ENCODE results near the gene PDLIM7. TPM values are rescaled to one million over a fixed set of nuclear protein-coding genes. Genes with fewer than 3 reads are reported as not detected.

Gene PDLIM7
- total RNA-seq, 4 donors from 2014 or later: 316 to 1,085 (median 575) TPM

DNA sequence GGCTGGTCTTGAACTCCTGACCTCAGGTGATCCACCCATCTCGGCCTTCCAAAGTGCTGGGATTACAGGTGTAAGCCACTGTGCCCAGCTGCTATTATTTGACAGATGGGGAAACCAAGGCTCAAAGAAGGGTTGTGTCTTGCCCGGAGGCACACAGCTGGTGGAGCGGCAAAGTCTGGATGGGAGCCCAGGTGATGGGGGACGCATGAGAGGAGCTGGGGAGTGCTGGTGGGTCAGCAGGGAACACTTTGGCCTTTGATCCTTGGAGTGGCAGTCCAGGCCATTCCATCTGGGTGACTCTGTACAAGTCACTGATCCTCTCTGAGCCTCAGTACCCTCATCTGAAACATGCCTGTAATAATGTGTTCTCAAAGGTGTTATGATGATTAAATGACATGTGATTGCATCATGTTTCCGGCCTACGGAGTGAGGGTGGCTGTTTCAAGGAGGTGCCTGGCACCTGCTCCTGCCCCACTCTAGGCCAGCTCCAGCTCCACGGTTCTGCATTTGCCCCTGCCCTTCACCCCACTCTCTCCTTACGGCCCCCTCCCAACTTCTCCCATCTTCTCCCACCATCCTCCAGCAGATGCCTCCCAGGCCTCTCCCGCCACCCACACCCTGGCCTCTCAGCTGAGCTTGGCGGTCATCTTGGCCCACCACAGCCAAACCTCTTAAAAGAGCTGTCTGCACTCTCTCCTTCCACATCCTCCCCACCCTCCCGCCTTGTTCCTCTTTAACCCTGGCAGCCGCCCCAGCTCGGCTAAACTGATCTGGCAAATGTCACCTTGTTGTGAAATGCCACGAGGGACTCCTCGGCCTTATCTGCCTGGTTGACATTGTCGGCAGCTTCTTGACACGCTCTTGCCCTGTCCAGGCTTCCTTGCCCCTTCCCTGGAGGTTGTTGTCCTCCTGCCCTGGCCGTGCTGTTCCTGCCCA, 18.4 kb downstream of the PDLIM7 start:
- no peak for TF ChIP-seq EP300 (IDR thresholded peaks at IDR 0.05)
- TF ChIP-seq, protein P1, sequence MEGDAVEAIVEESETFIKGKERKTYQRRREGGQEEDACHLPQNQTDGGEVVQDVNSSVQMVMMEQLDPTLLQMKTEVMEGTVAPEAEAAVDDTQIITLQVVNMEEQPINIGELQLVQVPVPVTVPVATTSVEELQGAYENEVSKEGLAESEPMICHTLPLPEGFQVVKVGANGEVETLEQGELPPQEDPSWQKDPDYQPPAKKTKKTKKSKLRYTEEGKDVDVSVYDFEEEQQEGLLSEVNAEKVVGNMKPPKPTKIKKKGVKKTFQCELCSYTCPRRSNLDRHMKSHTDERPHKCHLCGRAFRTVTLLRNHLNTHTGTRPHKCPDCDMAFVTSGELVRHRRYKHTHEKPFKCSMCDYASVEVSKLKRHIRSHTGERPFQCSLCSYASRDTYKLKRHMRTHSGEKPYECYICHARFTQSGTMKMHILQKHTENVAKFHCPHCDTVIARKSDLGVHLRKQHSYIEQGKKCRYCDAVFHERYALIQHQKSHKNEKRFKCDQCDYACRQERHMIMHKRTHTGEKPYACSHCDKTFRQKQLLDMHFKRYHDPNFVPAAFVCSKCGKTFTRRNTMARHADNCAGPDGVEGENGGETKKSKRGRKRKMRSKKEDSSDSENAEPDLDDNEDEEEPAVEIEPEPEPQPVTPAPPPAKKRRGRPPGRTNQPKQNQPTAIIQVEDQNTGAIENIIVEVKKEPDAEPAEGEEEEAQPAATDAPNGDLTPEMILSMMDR (IDR thresholded peaks at IDR 0.05): no peak
- TF ChIP-seq POLR2AphosphoS5 (IDR thresholded peaks at IDR 0.05): peak; percentile 19 to 71
- no peak for TF ChIP-seq POLR2A (IDR thresholded peaks at IDR 0.05; ENCODE audit: low read depth)
- no peaks in the 10 kb centered on the region for H3K9me3 ChIP-seq
- intact Hi-C loops (cut with DNase I): no loop called here
- 24% methylated on average over 17 of the region's 18 CpGs for WGBS
- H3K27ac ChIP-seq (replicated peaks in 1 of 4): peak overlapping the region; percentile 89 to 96 (median 94)
- peaks cover 38 to 100% (median 99%) of the 10 kb centered on the region in 4 donors for H3K4me1 ChIP-seq
- no peaks in the 10 kb centered on the region for H3K27me3 ChIP-seq
- DNase-seq (ENCODE audit: extremely low spot score): peak; percentile 97
- peaks cover 14 to 30% (median 20%) of the 10 kb centered on the region in 4 donors for H3K36me3 ChIP-seq
- H3K4me3 ChIP-seq: no peak overlapping the region

DNA sequence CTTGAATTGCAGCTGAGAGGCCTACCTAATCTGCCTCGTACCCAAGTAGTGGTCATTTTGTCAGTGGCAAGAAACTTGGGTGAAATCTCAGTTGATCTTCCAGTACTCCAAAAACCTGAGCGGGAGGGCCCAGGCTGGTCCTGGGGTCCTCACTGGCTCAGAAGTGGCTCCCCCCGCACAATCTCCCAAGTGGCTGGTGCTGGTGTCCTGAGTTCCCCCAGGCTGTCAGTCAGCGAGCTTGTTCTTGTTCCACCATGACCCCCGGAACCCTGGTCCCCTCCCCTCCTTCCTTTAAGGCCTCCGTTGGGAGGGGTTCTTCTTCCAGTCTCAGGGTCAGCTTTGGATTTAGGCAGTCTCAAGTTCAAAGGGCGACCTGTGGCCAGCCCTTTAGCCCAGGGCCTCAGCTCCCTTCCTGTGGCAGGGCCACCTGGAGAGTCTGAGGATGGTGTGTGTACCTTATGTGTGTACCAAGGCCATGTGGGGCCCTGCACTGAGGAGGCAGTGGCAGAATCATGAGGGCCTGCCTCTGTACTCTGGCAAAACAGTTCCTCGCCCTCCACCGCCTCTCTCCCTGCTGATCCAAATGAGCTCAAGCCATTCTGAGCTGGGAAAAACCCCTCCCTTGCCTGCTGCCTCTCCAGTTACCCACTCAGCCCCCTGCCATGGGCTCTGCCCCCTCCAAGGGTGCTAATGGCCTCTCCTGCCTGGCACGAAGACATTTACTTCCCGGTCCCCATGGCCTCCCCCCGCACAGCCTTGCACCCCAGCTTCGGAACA, 19.5 kb downstream of the PDLIM7 start:
- H3K36me3 ChIP-seq: peaks cover 5 to 19% (median 9%) of the 10 kb centered on the region in 4 donors
- no peak overlapping the region for H3K4me3 ChIP-seq
- WGBS: 85% methylated on average over 13 of the region's 13 CpGs
- H3K4me1 ChIP-seq: peaks cover 40 to 98% (median 94%) of the 10 kb centered on the region in 4 donors
- no peaks in the 10 kb centered on the region for H3K9me3 ChIP-seq
- intact Hi-C loops (cut with DNase I): no loop called here
- peak overlapping the region; percentile 89 to 96 (median 94) for H3K27ac ChIP-seq (replicated peaks in 1 of 4)
- no peaks in the 10 kb centered on the region for H3K27me3 ChIP-seq
- peak in 1 of 2 donors; percentile 6 for TF ChIP-seq POLR2AphosphoS5 (IDR thresholded peaks at IDR 0.05)
- TF ChIP-seq EP300 (IDR thresholded peaks at IDR 0.05): no peak
- DNase-seq (ENCODE audit: extremely low spot score): no peak

DNA sequence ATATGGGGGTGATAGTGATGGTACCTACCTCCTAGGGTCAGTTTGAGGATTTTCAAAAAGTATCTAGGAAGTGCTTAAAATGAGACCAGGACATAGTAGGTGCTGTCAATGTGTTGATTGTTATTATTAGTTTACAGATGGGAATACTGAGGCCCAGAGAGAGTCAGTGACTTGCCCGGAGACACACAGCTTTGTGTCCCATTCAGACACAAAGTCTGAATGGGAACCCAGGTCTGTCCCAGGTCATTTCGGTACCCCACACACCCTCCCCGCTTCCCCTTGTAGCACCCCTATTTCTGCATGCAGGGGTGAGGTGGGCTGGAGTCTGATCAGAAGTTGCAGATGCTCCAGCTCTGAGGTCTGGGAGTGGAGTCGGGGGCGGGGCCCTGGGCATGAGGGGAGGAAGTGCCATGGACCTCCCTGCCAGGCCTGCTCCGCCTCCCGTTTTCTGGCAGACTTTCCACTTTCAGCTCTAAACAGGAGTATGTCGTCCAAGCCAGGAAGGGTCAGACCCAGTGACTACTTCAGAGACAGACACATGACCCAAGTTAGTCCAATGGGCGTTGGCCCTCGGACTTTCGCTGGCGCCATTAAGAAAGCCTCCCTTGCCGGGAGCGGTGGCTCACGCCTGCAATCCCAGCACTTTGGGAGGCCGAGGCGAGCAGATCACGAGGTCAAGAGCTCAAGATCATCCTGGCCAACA, 20.7 kb downstream of the PDLIM7 start:
- no peaks in the 10 kb centered on the region for H3K27me3 ChIP-seq
- H3K9me3 ChIP-seq: no peaks in the 10 kb centered on the region
- peaks cover 52 to 98% (median 95%) of the 10 kb centered on the region in 4 donors for H3K4me1 ChIP-seq
- DNase-seq (ENCODE audit: extremely low spot score): no peak
- peak overlapping the region; percentile 89 to 96 (median 94) for H3K27ac ChIP-seq (replicated peaks in 1 of 4)
- intact Hi-C loops (cut with DNase I): no loop called here
- H3K36me3 ChIP-seq: peaks cover under 1 to 9% (median 5%) of the 10 kb centered on the region in 4 donors
- TF ChIP-seq POLR2AphosphoS5 (IDR thresholded peaks at IDR 0.05): peak; percentile 83 to 89
- TF ChIP-seq, protein P1 (IDR thresholded peaks at IDR 0.05): no peak
- WGBS: 49% methylated on average over 18 of the region's 18 CpGs
- H3K4me3 ChIP-seq: no peak overlapping the region

DNA sequence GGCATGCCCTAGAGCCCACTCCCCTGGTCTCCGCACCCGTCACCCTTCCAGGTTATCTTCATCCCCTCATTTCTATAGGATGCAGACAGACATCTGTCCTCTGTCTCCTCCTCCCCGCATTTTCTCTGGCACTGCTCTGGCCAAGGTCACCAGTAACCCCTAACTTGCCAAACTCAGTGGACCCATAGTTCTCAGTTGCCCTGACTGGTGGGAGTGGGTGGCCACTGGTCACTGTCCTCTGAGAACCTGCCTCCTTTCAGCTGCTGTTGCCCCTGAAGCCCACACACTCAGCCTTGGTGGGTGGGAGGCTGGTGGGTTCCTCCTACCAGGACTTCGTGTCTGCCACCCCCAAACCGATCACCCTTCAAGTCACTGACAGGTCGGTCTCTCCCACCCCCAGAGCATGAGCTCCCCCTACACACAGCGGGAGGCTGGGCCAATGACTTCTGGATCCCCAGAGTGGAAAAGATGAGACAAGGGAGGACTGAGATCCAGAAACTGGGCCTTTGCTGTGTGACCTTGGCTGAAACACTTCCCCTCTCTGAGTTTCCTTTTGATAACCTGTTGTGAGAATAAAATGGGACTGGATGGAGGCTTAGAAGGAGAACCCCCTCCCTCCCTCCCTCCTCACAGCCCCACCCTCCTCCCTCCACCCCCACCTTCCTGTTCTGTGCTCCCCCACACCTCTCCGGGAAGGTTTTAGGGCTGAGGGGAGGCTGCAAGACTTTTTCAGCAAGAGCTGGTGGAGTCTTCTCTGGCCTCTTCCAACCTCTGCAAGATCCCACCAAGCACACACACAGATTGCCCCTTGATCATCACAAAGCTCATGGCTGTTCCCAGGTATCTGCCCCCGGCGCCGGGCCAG, 21.6 kb downstream of the PDLIM7 start:
- WGBS: 51% methylated on average over 9 of the region's 11 CpGs
- Histone ChIP-seq H3K4me1 (peaks cover 59 to 98% (median 95%) of the 10 kb centered on the region in 4 donors), H3K27me3 (no peaks in the 10 kb centered on the region), H3K4me3 (no peak overlapping the region), H3K27ac (replicated peaks in 1 of 4) (peak overlapping the region; percentile 89 to 96 (median 94)), H3K36me3 (no peaks in the 10 kb centered on the region), H3K9me3 (no peaks in the 10 kb centered on the region)
- TF ChIP-seq POLR2AphosphoS5 (IDR thresholded peaks at IDR 0.05) (peak; percentile 9 to 25), EP300 (IDR thresholded peaks at IDR 0.05) (no peak), POLR2A (IDR thresholded peaks at IDR 0.05; ENCODE audit: low read depth) (no peak)
- TF ChIP-seq, protein P1 (IDR thresholded peaks at IDR 0.05): no peak
- intact Hi-C loops (cut with DNase I): no loop called here
- DNase-seq (ENCODE audit: extremely low spot score): no peak
